H1 (cell line): Measurements from ENCODE around the gene USP43. TPM values are rescaled to one million over a fixed set of nuclear protein-coding genes. Genes with fewer than 3 reads are reported as not detected.

ENCODE experiments used
- CTCF ChIA-PET: fragments of 300-600 bp; sonication (Branson Sonifier 250); formaldehyde crosslinking; loops from one replicate; lab custom pipeline; 2021; ENCODE audit not compliant: partially characterized antibody; lab: Charles Lee
- POLR2A ChIA-PET: fragments of 300-600 bp; sonication (Branson Sonifier 250); formaldehyde crosslinking; loops from one replicate; lab custom pipeline; 2021; ENCODE audit warnings: inconsistent platforms; ENCODE audit not compliant: partially characterized antibody; lab: Charles Lee
- DNase-seq, 2 experiments: peaks; one replicate each; pipeline versions ENCODE4 v3.0.0 to v3.0.0-alpha.2; 2010 to 2022; ENCODE audit warnings: low spot score in 2 of 2, low read depth in 1 of 2, mixed read lengths in 1 of 2
- FAIRE-seq: peaks from 2 replicates; lab custom pipeline; 2011; peaks lifted over from hg19 to GRCh38; lab: Jason Lieb, UNC
- H2AFZ ChIP-seq: 2 replicates; pipeline ENCODE4 v1.8.1; 2012; ENCODE audit warnings: low read length, inconsistent platforms
- H2AK5ac ChIP-seq: 2 replicates; pipeline ENCODE4 v1.6.1; 2013; ENCODE audit warnings: low read depth, low read length
- H2BK120ac ChIP-seq: replicated peaks from 2 replicates; pipeline ENCODE3; 2013; ENCODE audit warnings: low read depth, low read length, inconsistent platforms
- H2BK12ac ChIP-seq: 2 replicates; pipeline ENCODE4 v1.6.1; 2013; ENCODE audit warnings: low read depth, low read length
- H2BK15ac ChIP-seq: 2 replicates; pipeline ENCODE4 v1.6.1; 2013; ENCODE audit warnings: low read length
- H2BK20ac ChIP-seq: 2 replicates; pipeline ENCODE4 v1.6.1; 2013; ENCODE audit warnings: low read length
- H2BK5ac ChIP-seq: 2 replicates; pipeline ENCODE4 v1.6.1; 2013; ENCODE audit warnings: low read depth, low read length
- H3K14ac ChIP-seq: 2 replicates; pipeline ENCODE4 v1.6.1; 2013; ENCODE audit warnings: inconsistent platforms; ENCODE audit not compliant: insufficient read length
- H3K18ac ChIP-seq: 2 replicates; pipeline ENCODE4 v1.6.1; 2013; ENCODE audit warnings: low read length; ENCODE audit errors: extremely low read depth
- H3K23ac ChIP-seq: 2 replicates; pipeline ENCODE4 v1.6.1; 2013; ENCODE audit warnings: inconsistent platforms; ENCODE audit not compliant: insufficient read length
- H3K23me2 ChIP-seq: 2 replicates; pipeline ENCODE4 v1.6.1; 2013; ENCODE audit warnings: low read depth, low read length
- H3K27ac ChIP-seq: 2 replicates; pipeline ENCODE4 v1.6.1; 2011; ENCODE audit warnings: low read depth, low read length, inconsistent platforms
- H3K27me3 ChIP-seq, 4 experiments: replicated peaks in 1 of 4; 1 replicate in 1 of 4; 2 replicates in 3 of 4; pipeline versions ENCODE4 v1.6.1 to v1.8.1; 2011 to 2013; ENCODE audit warnings: low read length in 3 of 4, mild to moderate bottlenecking in 3 of 4, inconsistent platforms in 2 of 4, mixed read lengths in 2 of 4, moderate library complexity in 1 of 4; ENCODE audit not compliant: control insufficient read depth in 3 of 4, insufficient read depth in 3 of 4; ENCODE audit errors: extremely low read depth in 1 of 4
- H3K36me3 ChIP-seq, 4 experiments: 2 replicates each; pipeline versions ENCODE4 v1.6.1 to v1.8.1; 2011 to 2013; ENCODE audit warnings: mild to moderate bottlenecking in 4 of 4, low read length in 3 of 4, moderate library complexity in 2 of 4, control low read depth in 1 of 4, inconsistent platforms in 1 of 4; ENCODE audit not compliant: insufficient read depth in 4 of 4, control insufficient read depth in 2 of 4
- H3K4ac ChIP-seq: replicated peaks from 2 replicates; pipeline ENCODE3; 2013; ENCODE audit warnings: low read length, low read depth, mixed read lengths, inconsistent platforms; ENCODE audit not compliant: insufficient read length
- H3K4me1 ChIP-seq, 4 experiments: replicated peaks in 1 of 4; 1 replicate in 1 of 4; 2 replicates in 3 of 4; pipeline versions ENCODE4 v1.6.1 to v1.8.1; 2011 to 2013; ENCODE audit warnings: low read length in 3 of 4, inconsistent platforms in 2 of 4, mixed read lengths in 1 of 4; ENCODE audit not compliant: insufficient read depth in 4 of 4, control insufficient read depth in 3 of 4
- H3K4me2 ChIP-seq, 2 experiments: 2 replicates each; pipeline versions ENCODE4 v1.6.1 to v1.8.1; 2011 to 2013; ENCODE audit warnings: low read depth in 2 of 2, low read length in 2 of 2, control low read depth in 1 of 2, inconsistent platforms in 1 of 2, mild to moderate bottlenecking in 1 of 2; ENCODE audit not compliant: insufficient read depth in 1 of 2
- H3K4me3 ChIP-seq, 4 experiments: fragments of 200-600, 300-600 bp in 1 of 4; sonication (generic), shearing (Covaris generic), sonication (Bioruptor Twin) in 1 of 4; 2 replicates each; pipeline versions ENCODE4 v1.5.1 to v1.8.1; 2011 to 2016; ENCODE audit warnings: low read length in 4 of 4, low read depth in 3 of 4, control low read depth in 2 of 4, inconsistent platforms in 2 of 4, mild to moderate bottlenecking in 2 of 4, mixed read lengths in 1 of 4, moderate library complexity in 1 of 4; ENCODE audit not compliant: insufficient read depth in 2 of 4; ENCODE audit errors: extremely low read depth in 1 of 4
- H3K56ac ChIP-seq: replicated peaks from 2 replicates; pipeline ENCODE3; 2013; ENCODE audit warnings: low read depth, mild to moderate bottlenecking, mixed read lengths, low read length, inconsistent platforms; ENCODE audit not compliant: insufficient read length
- H3K79me1 ChIP-seq: 2 replicates; pipeline ENCODE4 v1.6.1; 2013; ENCODE audit warnings: low read depth, low read length, control low read depth
- H3K79me2 ChIP-seq, 2 experiments: 2 replicates each; pipeline versions ENCODE4 v1.6.1 to v1.8.1; 2012 to 2013; ENCODE audit warnings: low read length in 2 of 2, mild to moderate bottlenecking in 2 of 2, inconsistent platforms in 1 of 2; ENCODE audit not compliant: insufficient read depth in 2 of 2, control insufficient read depth in 1 of 2
- H3K9ac ChIP-seq, 4 experiments: replicated peaks in 1 of 4; 1 replicate in 1 of 4; 2 replicates in 3 of 4; pipeline versions ENCODE4 v1.6.1 to v1.8.1; 2011 to 2013; ENCODE audit warnings: low read depth in 3 of 4, low read length in 3 of 4, control low read depth in 2 of 4, mild to moderate bottlenecking in 2 of 4, moderate library complexity in 2 of 4, inconsistent platforms in 1 of 4; ENCODE audit errors: extremely low read depth in 1 of 4
- H3K9me3 ChIP-seq, 2 experiments: 2 replicates each; pipeline versions ENCODE4 v1.6.1 to v1.8.1; 2012 to 2013; ENCODE audit warnings: mild to moderate bottlenecking in 2 of 2, moderate library complexity in 2 of 2, control low read depth in 1 of 2, inconsistent platforms in 1 of 2, low read depth in 1 of 2, low read length in 1 of 2, mixed read lengths in 1 of 2; ENCODE audit not compliant: insufficient read depth in 2 of 2
- H4K20me1 ChIP-seq, 2 experiments: replicated peaks in 1 of 2; 2 replicates each; pipeline versions ENCODE3 to v1.8.1; 2011 to 2013; ENCODE audit warnings: inconsistent platforms in 2 of 2, low read length in 2 of 2, mild to moderate bottlenecking in 1 of 2; ENCODE audit not compliant: insufficient read depth in 2 of 2, control insufficient read depth in 1 of 2
- H4K5ac ChIP-seq: 2 replicates; pipeline ENCODE4 v1.6.1; 2013; ENCODE audit warnings: low read length, low read depth, mixed read lengths, inconsistent platforms; ENCODE audit not compliant: insufficient read length
- H4K8ac ChIP-seq: 2 replicates; pipeline ENCODE4 v1.8.0; 2013; ENCODE audit warnings: mild to moderate bottlenecking, moderate library complexity, low read length, inconsistent platforms; ENCODE audit not compliant: insufficient read depth; ENCODE audit errors: extremely low read depth
- H4K91ac ChIP-seq: replicated peaks from 2 replicates; pipeline ENCODE3; 2013; ENCODE audit warnings: low read length, mixed read lengths, inconsistent platforms; ENCODE audit not compliant: insufficient read length
- CEBPB ChIP-seq: IDR thresholded peaks from 2 replicates; pipeline ENCODE4 v1.6.1; 2012; ENCODE audit warnings: low read depth, low read length
- CHD2 ChIP-seq: IDR thresholded peaks from 2 replicates; pipeline ENCODE4 v1.6.1; 2012; ENCODE audit warnings: low read length, improper control_type of control experiment
- WGBS, 2 experiments: shearing (Covaris generic) in 1 of 2; methylation state at CpG; one replicate each; pipeline versions ENCODE4 v1.1.6 to v1.1.7; 2013 to 2015; ENCODE audit warnings: low lambda C conversion rate in 2 of 2, mixed read lengths in 2 of 2, inconsistent platforms in 1 of 2, low coverage in 1 of 2, missing lambda C conversion rate in 1 of 2; ENCODE audit not compliant: insufficient replicate concordance in 2 of 2, insufficient coverage in 1 of 2, insufficient read length in 1 of 2; ENCODE audit errors: extremely low coverage in 1 of 2, missing lambda C conversion rate in 1 of 2; 5-methylcytosine and 5-hydroxymethylcytosine counted together
- polyA plus RNA-seq, 7 experiments: library from polyadenylated mRNA; depleted of rRNA in 3 of 7; stranded (reverse) in 5 of 7; unstranded in 2 of 7; fragments of >200 nt in 5 of 7; fragments of 200-250 nt in 2 of 7; gene quantifications; 1 replicate in 5 of 7; 2 replicates in 1 of 7; 4 replicates in 1 of 7; pipeline versions ENCODE4 v1.2.1 to v1.2.3, GENCODE V29; 2011 to 2013; ENCODE audit warnings: missing spikeins in 2 of 7, mixed read lengths in 2 of 7
- total RNA-seq: library from RNA; stranded (reverse); fragmentation: NEBNext Ultra II Directional; extraction: Animal tissue kit (Norgen Biotek cat#: 25700); gene quantifications from 2 replicates; pipeline ENCODE4 v1.2.1, GENCODE V29; 2021

USP43 gene
- total and polyA plus RNA-seq, 2 of the 8 experiments (the other 6 are each of a cell fraction or from before 2014, with no cell fraction given), result 3.0 to 7.2 TPM

- Histone ChIP-seq H3K4me1 (peaks cover 0 to 5% (median under 1%) of the 10 kb centered on the region in 4 experiments; a peak in 3 of 7 replicates), H3K9me3 (no peaks in the 10 kb centered on the region), H2BK20ac (no peak overlapping the region), H3K4me2 (no peak overlapping the region), H4K91ac (no peak overlapping the region), H3K23ac (no peak overlapping the region), H3K4me3 (no peak overlapping the region), H3K27ac (no peak overlapping the region), H3K56ac (no peak overlapping the region), H3K36me3 (peaks cover 0 to 6% (median 0%) of the 10 kb centered on the region in 4 experiments; a peak in 1 of 8 replicates), H3K4ac (no peak overlapping the region), H4K8ac (no peak overlapping the region), H2BK15ac (no peak overlapping the region), H3K9ac (no peak overlapping the region), H2AFZ (no peak overlapping the region), H3K79me2 (no peaks in the 10 kb centered on the region), H4K20me1 (peaks cover 0 to 3% of the 10 kb centered on the region in 2 experiments), H3K14ac (no peak overlapping the region), H2BK5ac (no peak overlapping the region), H3K27me3 (no peaks in the 10 kb centered on the region), H3K79me1 (no peaks in the 10 kb centered on the region), H2AK5ac (no peak overlapping the region), H2BK12ac (no peak overlapping the region), H2BK120ac (no peak overlapping the region), H3K18ac (no peak overlapping the region), H3K23me2 (no peaks in the 10 kb centered on the region), H4K5ac (no peak overlapping the region)
- DNase-seq, result no peak
- 0 out of 2 replicates have a peak, but pooled peaks have one; percentile 18 for TF ChIP-seq CEBPB
- no peak for TF ChIP-seq CHD2
- POLR2A ChIA-PET, result no interaction called here
- 94% methylated on average over 8 of the region's 8 CpGs; no CpG with 5 or more reads in 1 of the 2 experiments for WGBS, 2 experiments
- no peak for FAIRE-seq
- CTCF ChIA-PET, result no interaction called here
These were observed 26.9 kb downstream of the USP43 start for GRCh38 chr17:9672266-9672665.
